ENCODE data around the gene ANTXR1.

The ANTXR1 gene

DNA sequence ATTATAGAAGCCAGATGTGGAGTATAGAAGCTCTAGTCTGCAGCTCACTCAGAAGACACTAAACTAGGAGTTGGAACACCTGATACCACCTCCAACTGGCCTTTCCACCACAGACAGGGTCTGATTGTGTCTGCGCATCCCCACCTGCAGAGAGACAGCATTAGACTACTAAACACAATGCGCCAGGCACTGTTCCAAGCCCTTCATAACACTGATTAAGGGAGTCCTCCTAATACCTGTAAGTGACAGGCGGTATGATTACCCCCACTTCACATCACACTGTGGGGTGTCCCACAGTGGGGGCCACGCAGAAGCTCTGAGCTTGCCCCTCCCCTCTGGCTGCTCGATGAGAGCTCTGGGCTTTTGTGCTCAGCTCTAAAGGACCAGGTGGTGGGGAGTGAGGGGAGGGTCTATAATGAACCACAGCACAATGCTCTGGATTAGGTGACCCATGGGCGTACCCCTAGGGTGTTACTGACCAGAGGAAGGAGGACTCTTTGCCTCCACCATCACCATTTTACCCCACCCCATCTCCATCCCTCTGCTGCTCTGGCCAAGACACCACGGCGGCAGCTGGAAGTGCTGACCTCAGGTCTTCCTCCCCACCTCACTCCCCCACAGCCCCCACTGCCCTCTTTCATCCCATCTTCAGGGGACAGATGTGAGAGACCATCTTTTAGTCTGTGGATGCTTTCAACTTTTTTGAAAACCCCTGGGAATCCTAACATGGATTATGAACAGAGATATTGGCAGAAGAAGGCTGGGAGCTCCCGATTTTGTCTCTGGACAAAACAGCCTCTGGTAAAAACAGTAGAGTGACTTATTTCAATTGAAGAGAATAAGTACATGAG lies 228.9 kb downstream of the ANTXR1 start:
- TF ChIP-seq, protein P1, sequence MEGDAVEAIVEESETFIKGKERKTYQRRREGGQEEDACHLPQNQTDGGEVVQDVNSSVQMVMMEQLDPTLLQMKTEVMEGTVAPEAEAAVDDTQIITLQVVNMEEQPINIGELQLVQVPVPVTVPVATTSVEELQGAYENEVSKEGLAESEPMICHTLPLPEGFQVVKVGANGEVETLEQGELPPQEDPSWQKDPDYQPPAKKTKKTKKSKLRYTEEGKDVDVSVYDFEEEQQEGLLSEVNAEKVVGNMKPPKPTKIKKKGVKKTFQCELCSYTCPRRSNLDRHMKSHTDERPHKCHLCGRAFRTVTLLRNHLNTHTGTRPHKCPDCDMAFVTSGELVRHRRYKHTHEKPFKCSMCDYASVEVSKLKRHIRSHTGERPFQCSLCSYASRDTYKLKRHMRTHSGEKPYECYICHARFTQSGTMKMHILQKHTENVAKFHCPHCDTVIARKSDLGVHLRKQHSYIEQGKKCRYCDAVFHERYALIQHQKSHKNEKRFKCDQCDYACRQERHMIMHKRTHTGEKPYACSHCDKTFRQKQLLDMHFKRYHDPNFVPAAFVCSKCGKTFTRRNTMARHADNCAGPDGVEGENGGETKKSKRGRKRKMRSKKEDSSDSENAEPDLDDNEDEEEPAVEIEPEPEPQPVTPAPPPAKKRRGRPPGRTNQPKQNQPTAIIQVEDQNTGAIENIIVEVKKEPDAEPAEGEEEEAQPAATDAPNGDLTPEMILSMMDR (conservative IDR thresholded peaks at IDR 0.05; ENCODE audit: control insufficient read depth, insufficient read depth, low read depth, low read length) = no peak
- no peak for DNase-seq (ENCODE audit: low read depth)
- H3K4me3 ChIP-seq (ENCODE audit: control insufficient read depth, low read depth, low read length) = no peak overlapping the region

DNA sequence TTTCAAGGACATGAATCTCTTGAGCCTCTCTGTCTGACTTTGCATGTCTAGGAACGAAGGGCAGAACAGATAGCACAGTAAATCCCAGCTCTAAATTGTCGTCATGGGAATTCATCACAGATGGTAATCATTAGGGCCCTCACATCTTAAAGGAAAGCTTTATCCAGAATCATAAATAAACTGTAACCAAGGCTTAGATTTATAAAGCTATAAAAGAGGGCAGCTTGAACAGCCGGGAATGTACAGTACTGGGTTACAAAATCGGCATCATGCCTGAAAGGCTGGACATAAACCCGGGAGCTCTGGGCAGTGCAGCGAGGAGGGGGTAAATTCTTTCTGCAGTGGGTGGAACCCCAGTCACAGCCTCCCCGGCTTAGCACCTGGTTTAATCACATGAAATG lies 229.7 kb downstream of the ANTXR1 start:
- DNase-seq (ENCODE audit: low read depth) = peak; percentile 92
- no peak overlapping the region for H3K4me3 ChIP-seq (ENCODE audit: control insufficient read depth, low read depth, low read length)
- TF ChIP-seq, protein P1 (conservative IDR thresholded peaks at IDR 0.05; ENCODE audit: control insufficient read depth, insufficient read depth, low read depth, low read length) = no peak

DNA sequence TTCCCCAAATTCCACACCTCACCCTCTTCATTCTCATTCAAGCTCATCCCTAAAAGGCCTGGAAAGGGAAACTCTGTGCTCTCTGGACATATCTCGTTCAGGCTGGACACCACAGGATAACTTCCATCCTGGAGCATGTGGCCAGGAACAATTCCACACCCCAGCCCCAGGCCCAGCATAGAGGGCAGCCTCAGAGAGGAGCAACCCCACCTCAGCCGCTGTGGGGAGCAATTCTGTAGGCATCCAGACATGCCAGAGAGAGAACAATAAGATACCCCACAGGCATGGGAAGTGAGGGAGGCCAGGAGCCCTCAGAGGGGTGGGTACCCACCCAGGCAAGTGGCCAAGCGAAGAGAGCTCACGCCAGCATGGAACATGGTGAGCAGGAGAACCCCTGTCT lies 230.7 kb downstream of the ANTXR1 start:
- TF ChIP-seq, protein P1 (conservative IDR thresholded peaks at IDR 0.05; ENCODE audit: control insufficient read depth, insufficient read depth, low read depth, low read length) = no peak
- DNase-seq (ENCODE audit: low read depth) = no peak
- no peak overlapping the region for H3K4me3 ChIP-seq (ENCODE audit: control insufficient read depth, low read depth, low read length)

DNA sequence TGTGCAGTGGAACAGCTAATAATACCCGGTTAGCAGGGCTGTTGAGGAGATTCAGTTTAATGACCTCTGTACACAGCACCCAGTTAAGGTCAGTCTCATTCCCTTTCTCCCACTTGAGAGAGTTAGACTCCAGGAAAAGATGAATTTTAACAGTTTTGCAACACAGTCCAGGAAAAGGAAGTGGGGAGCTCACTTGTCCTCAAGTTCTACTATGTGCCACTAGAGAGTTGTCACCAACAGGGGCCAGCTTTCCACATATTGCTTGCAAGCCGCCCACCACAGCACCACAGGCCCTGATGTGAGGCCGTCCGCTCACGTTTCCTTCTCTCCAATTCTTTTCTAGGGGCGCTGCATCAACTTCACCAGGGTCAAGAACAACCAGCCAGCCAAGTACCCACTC lies 231.9 kb downstream of the ANTXR1 start:
- TF ChIP-seq, protein P1 (conservative IDR thresholded peaks at IDR 0.05; ENCODE audit: control insufficient read depth, insufficient read depth, low read depth, low read length) = no peak
- DNase-seq (ENCODE audit: low read depth) = no peak
- no peak overlapping the region for H3K4me3 ChIP-seq (ENCODE audit: control insufficient read depth, low read depth, low read length)

DNA sequence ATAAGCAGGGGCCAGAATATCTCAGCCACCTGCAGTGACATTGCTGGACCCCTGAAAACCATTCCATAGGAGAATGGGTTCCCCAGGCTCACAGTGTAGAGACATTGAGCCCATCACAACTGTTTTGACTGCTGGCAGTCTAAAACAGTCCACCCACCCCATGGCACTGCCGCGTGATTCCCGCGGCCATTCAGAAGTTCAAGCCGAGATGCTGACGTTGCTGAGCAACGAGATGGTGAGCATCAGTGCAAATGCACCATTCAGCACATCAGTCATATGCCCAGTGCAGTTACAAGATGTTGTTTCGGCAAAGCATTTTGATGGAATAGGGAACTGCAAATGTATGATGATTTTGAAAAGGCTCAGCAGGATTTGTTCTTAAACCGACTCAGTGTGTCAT lies 234.6 kb downstream of the ANTXR1 start:
- TF ChIP-seq, protein P1 (conservative IDR thresholded peaks at IDR 0.05; ENCODE audit: control insufficient read depth, insufficient read depth, low read depth, low read length) = no peak
- no peak for DNase-seq (ENCODE audit: low read depth)
- H3K4me3 ChIP-seq (ENCODE audit: control insufficient read depth, low read depth, low read length) = no peak overlapping the region

DNA sequence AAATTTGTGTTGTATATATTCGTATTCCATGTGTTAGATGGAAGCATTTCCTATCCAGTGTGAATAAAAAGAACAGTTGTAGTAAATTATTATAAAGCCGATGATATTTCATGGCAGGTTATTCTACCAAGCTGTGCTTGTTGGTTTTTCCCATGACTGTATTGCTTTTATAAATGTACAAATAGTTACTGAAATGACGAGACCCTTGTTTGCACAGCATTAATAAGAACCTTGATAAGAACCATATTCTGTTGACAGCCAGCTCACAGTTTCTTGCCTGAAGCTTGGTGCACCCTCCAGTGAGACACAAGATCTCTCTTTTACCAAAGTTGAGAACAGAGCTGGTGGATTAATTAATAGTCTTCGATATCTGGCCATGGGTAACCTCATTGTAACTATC lies 235.3 kb downstream of the ANTXR1 start:
- H3K4me3 ChIP-seq (ENCODE audit: control insufficient read depth, low read depth, low read length) = no peak overlapping the region
- TF ChIP-seq, protein P1 (conservative IDR thresholded peaks at IDR 0.05; ENCODE audit: control insufficient read depth, insufficient read depth, low read depth, low read length) = no peak
- no peak for DNase-seq (ENCODE audit: low read depth)

Data from fibroblast of mammary gland (primary cell).